Skin of body (tissue), 2 donors: ENCODE data around the gene PEX16. TPM values are rescaled to one million over a fixed set of nuclear protein-coding genes. Genes with fewer than 3 reads are reported as not detected.

Experiments
- DNase-seq: peaks from one replicate; lab custom pipeline; 2025; lab: John Stamatoyannopoulos, UW
- total RNA-seq: library from RNA; depleted of rRNA; stranded (reverse); fragments of >200 nt; gene quantifications from one replicate; pipeline ENCODE4 v1.2.3, GENCODE V29; 2014

The PEX16 gene
- total RNA-seq, 1 donor from 2014 or later = 9.9 TPM

DNA sequence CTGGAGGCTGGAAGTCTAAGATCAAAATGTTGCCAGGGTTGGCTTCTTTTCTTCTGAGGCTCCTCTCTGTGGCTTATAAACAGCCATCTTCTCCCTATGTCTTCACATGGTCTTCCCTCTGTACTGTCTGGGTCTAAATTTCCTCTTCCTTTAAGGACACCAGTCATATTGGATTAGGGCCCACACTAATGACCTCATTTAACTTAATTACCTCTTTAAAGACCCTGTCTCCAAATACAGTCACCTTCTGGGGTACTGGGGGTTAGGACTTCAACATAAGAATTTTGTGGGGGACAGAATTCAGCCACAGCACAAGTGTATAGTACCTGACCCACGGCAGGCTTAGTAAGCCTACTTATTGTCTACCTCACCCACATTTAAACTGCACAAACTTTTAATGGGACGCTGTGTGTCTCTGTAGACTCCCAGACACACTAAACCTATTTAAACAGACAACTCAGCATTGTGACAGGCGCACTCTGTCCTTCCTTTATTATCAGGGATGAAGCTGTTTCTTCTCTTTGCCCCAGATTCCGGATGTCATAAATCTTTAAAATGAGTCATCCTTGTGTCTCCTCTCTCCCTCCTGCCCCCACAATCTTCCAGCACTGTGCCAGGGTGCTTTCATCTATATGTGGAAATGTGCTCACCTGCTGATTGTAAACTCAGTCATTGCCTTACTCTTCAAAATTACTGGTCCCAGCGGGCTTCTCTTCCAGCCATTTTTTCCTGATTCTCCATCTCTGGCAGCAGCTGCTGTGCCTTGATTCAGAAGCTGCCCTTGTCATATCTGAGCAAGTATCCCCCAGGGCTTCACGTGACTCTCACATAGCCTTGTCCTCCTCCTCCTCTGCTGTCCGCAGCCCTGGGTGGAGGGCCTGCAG lies 37.6 kb downstream of the PEX16 start:
- DNase-seq = no peak

- DNase-seq = no peak
Observed at GRCh38 chr11:45877845-45878244, 39.8 kb downstream of the PEX16 start.

DNA sequence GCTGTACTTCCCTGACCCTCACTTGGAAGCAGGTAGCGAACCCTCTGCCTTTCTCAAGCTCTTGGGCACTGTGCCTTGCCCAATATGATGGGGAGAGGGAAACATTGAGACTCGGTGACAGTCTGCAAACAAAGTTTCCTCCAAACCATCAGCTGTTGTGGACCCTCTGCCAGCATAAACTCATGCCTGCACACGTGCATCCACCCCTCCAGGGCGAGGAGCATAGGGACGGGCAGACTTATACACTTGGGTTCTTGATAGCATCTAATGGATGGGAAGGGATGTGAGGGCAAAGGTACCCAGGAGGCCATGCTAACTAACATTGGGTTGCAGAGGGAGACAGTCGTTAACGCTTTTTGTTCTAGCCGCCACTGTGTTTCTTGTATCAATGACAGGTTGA lies 40.5 kb downstream of the PEX16 start:
- DNase-seq = no peak

GRCh38 chr11:45876401-45876800 lies 41.3 kb downstream of the PEX16 start:
- DNase-seq = no peak

DNA sequence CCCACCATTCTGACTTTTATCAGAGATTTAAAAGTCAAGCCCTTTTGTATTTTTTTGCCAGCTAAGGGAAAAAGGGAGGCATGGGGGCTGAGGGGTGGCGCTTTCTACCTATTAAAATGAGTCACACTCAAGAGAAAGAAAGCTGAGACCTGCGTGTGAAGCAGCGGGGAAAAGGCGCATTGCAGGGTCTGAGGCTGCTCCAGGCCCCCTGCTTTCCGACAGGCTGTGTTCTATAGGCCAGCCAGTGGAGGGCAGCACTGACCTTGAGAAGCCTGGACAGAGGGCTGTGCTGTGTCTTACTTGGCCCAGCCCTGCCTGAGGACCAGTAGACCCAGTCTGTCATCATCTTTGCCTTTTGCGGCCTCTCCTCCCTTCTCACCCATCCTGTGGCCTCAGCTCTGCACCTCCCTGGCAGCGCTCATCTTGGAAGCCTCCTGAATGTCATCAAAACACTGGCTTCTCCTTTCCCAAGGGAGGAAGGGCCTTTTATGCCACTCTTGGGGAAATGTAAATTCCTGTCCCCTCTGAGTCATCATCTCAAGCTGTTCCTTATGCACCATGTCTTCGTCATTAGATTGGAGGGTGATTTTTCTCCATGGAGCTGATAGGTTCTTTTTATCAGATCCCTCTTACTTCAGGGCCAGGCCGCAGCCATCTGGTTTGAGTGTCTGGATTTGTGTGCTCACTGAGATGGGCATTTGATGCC lies 44.9 kb downstream of the PEX16 start:
- no peak for DNase-seq

DNA sequence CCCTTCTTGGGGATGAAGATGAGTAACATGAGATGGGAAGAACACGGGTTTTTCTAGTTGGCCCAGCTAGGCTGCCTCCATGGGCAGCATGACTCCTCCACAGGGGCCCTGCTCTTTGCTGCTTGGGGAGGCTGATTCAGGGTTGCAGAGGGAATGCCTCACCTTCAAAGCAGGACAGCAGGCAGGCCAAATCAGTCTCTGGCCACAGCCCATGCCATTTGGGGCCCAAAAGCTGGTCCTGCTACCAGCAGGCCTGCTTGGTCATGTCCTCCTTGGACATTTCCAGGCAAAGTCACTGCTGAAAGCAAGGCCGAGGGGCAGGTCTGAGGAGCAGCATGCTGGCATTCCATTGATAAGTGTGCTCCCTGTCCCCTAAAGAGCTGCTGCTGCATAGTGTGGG lies 46.0 kb downstream of the PEX16 start:
- DNase-seq = no peak

DNA sequence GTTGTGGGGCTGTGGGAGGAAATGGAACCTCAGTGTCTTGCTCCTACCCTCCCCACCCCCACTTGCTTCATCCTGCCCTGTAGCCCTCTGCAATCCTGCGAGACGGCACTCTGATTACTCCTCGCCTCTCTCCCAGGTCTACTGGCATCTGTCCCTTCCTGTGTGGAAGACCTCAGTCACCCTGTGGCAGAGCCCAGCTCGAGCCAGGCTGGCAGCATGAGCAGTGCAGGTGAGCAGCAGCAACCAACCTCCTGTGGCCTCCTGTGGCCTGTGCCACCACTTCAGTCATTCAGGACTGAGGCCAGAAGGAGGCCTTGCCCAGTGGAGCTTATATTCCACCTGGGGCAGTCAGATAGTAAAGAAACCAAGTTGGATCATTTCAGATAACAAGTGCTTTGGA lies 47.0 kb downstream of the PEX16 start:
- no peak for DNase-seq

DNA sequence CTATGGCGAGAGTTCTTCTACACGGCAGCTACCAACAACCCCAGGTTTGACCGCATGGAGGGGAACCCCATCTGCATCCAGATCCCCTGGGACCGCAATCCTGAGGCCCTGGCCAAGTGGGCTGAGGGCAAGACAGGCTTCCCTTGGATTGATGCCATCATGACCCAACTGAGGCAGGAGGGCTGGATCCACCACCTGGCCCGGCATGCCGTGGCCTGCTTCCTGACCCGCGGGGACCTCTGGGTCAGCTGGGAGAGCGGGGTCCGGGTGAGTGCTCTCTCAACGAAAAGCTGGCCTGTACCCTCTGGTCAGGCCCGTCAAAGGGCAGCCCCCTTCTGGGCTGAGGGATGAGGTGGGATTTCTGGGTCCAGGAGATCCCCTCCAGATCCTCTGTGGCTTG lies 48.1 kb downstream of the PEX16 start:
- DNase-seq = no peak

- no peak for DNase-seq
Observed at GRCh38 chr11:45864041-45864440, 53.6 kb downstream of the PEX16 start.

DNA sequence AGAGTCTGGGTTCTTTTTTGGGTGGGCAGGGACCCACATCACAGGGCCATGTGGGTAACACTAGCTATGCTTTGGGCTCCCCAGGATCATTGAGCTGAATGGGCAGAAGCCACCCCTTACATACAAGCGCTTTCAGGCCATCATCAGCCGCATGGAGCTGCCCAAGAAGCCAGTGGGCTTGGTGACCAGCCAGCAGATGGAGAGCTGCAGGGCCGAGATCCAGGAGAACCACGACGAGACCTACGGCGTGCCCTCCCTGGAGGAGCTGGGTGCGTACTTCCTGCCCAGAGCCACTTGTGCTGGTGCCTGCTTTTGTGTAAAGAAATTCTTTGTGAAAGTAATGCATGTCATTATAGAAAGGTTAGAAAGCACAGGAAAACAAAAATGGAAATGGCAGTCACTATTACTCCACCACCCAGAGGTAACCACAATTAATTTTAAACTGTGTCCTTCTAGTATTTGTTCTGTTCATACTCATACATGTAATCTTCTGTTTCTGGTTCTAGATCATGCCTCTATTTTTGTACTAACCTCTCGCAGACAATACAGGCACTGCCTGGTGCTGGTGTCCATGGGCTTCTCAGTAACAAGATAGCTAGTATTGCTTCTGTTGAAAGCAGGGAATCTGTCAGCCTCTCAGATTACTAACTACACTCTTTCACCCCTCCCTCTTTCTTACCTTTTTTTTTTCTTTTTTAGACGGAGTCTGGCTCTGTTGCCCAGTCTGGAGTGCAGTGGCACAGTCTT lies 56.7 kb downstream of the PEX16 start:
- no peak for DNase-seq

DNA sequence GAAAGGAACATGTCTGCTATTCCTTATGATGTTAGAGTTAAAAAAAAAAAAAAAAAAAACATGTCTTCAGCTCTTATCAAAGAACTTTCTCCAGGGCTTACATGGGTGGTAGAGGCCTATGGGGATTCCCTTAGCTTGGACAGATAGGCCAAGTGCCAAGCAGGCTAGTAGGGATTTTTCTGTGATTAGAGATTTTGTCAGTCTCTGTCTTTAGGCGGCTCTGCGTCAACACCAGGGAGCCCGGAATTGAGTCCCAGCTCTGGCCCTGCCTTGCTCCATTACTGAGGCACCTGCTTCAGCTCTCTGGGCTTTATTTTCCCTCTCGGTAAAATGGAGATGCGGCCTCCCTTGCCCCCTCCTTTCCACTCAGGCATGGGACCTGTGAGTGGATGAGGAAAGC lies 57.3 kb downstream of the PEX16 start:
- DNase-seq = no peak

Other genes with a start within 250 kb of the PEX16 start
- gene SLC35C1, start 112.7 kb downstream of the PEX16 start, total RNA-seq = 2.7 TPM
- gene CRY2, start 70.4 kb downstream of the PEX16 start, total RNA-seq = 50.6 TPM
- 3.7 TPM for gene MAPK8IP1, start 32.2 kb downstream of the PEX16 start, total RNA-seq
- not detected for gene FREY1, start 10.6 kb downstream of the PEX16 start, total RNA-seq
- gene LARGE2, start 4.8 kb upstream of the PEX16 start, total RNA-seq = 6.8 TPM
- gene PHF21A, start 203.6 kb upstream of the PEX16 start, total RNA-seq = 26.3 TPM